Activated T-cell treated with anti-CD3 and anti-CD28 coated beads for 4 hours (primary cell): ENCODE results near the gene CAMK1.

Source experiments
- DNase-seq: peaks from one replicate; pipeline ENCODE4 v3.0.0-alpha.2; 2020

CAMK1 gene

DNA sequence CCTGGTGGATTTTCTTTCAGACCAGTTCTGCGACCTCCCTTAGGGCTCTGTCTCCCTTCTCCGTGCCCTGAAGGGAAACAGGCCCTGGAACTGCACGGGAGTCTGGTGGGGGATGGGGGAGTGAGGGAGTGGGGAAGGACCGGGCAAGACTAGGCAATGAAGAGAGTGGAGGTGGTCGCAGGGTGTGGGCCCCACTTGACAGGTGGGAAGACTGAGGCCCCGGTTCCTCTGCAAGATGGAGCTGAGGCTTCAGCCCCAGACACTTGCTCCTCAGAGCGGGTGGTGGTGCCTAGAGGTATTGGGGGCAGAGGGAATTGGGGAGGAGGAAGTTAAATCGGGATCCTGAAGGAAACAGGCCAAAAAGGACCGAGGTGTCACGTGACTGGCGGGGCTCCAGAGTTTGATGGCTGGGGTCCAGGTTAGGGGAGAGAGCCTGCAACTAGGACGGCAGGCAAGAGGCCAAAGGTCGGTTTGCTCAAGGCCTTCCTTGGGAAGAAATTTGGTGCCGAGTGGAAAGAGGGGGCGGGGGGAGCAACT lies 597 bp upstream of the CAMK1 start:
- no peak for DNase-seq

DNA sequence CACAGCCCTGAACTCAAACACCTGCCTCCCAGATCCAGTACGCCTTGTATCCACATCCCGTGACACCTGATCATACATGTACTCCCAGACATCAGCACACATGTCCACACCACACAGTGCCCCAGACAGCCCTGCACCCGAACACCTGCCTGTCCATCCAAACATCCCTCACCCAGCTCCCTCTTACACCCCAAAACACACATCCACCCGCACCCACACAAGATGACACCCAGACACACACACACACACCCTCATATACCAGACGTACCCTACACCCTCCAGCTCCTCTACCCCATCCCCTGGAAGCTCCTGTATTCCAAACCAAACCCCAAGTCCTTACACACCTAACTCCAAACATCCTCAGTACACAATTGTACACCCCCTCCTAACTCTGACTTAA lies 735 bp downstream of the CAMK1 start:
- no peak for DNase-seq

DNA sequence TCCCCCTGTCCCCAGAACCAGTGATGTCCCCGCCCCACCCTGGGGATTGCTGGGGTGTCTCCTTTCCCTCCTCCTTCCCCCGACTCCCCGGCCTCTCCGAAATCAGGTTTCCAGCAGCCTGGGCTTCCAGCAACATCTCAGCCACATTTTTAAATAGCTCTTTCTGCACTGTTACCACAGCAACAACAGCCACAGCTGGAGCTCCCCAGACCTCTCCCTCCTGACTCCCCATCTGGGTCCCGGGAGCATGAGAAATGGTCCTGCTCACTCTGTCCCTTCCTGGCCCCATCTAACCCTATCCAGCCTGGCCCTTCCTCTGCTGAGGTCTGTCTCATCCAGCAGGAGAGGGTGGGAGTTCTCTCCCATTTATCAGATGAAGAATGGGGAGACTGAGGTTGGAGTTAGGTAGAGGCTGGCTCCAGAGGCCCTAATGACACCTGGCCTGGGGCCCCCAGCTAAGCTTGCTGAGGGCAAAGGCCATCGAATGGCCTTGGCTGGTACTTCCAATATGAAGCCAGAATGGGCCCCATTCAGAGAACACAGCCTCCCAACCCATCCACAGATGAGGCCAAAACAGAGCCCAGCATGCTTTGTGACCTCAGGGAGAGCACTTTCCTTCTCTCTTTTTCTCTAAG lies 1.5 kb downstream of the CAMK1 start:
- DNase-seq: no peak

DNA sequence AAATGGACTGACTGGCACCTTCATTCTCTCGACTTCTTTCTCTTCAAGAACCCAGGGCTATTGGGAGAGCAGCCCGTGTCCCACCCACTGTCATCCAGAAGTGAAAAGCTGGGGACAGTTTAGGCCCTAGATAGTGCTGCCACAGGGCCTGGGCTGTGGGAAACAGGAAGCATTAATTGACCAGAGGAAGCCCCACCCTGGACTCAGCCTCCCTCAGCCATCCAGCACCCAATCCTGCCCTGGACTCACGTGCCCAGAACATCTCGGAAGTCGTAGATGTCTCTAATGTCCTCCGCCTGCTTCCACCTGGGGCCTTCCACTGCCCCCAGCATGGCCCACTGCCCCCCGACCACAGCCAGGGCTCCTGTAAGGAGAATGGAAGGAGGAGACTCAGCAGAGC lies 2.3 kb downstream of the CAMK1 start:
- no peak for DNase-seq

DNA sequence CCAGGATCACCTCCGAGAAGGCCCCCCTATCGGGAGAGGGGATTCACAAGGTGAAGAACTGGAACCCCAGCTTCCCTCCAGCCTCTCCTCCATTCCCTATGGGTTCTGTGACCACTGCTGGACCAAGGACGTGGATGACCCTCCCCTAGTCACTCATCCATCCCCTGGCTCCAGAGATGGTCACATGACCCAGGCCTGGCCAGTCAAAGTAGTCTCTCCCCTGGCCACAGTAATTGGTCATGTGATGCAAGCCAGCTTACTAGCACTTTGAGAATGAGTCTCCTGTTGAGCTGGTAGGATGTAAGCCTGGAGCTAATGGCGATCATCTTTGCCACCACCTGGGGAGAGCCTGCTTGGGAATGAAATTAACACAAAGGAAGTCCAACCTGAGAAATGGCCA lies 3.9 kb downstream of the CAMK1 start:
- no peak for DNase-seq

DNA sequence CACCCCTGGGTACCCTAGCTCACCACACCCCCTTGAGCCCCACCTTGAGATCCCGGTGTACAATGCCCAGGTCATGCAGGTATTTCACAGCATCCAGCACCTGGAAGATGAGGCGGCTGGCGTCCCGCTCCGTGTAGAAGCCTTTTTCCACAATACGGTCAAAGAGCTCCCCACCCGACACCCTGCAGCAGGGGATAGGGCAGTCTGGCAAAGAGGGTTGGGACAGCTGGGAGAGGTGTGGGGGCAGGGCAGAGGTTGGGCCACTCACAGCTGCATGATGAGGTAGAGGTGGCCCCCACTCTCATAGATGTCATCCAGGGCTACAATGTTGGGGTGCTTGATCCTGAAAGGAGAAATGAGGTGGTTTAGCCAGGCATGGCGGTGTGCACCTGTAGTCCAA lies 6.9 kb downstream of the CAMK1 start:
- no peak for DNase-seq

DNA sequence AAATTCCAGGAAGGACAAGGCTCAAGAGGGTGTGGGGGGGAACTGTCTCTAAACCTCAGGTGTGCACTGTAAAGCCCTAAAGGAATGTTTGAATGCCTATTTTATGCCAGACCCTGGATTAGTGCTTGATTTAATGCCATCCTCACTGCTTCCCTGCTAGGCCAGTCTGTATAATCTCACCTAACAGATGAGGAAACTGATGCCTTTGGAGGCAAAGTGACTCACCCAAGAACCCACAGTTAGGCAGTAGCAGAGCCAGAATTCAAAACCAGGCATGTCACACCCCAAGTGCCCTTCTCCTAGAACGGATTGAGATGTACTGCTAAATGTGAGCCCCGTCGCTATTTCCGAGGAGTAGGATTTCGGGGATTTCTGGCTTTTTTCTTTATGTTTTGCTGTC lies 7.8 kb downstream of the CAMK1 start:
- no peak for DNase-seq

DNA sequence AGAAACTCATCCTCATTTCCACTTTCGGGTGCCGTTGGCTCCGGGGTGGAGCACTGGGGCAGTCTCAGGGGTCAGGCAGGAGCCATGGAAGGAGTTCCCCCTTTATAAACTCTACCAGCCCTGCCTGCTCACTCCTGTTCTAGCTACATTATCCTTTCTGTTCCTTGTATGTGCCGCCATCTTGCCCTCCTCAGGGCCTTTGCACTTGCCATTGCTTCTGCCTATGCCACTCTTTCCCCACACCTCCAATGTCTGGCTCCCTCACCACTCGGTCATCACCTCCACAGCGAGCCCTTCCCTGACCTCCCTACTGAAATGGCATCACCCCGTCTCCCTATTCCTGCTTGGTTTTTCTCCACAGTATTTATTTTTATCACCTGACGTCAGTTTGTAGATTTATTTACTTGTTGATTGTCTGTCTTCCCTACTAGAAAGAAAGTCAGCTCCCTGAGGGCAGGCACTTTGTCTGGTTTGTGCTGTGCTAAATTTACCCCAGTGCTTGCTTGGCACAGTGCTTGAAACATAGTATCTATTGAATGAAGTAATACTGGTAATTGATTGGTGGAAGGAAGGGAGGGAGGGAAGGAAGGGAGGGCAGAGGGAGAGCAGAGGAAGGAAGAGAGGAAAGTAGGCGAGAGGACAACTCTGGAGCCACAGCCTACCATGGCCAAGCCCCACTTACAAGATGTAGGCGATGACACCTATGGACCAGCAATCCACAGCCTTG lies 8.8 kb downstream of the CAMK1 start:
- DNase-seq: no peak

DNA sequence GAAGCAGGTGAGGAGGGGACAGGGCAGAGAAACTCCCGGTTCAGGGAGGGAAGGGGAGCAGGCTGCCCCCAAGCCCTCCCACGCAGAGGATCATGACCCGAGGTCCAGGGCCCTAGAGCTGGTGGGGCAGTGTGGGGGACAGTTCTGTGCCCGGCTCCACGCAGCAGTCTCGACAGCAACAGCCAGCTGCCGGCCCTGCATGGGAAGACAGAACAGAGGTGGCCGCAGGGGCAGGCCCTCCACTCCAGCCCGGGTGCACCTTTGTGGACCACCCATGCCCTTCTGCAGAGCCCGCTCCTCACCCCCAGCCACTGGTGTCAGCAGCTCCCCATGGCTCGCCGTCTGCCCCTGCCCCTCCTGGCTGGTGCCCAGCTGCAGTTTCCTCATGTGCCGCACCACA lies 12.3 kb downstream of the CAMK1 start:
- DNase-seq: no peak

DNA sequence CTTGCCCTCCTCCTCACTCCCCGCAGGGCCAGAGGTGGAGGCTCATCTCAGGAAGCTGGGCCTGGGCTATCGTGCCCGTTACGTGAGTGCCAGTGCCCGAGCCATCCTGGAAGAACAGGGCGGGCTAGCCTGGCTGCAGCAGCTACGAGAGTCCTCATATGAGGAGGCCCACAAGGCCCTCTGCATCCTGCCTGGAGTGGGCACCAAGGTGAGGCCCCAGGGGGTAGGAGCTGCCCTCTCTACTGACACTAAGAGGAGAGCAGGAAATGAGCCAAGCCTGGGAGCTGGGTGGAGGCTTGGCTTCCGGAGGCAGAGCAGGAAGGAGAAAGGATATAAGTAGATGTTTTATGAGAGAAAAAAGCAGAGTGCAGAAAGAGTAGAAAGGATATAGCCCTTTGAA lies 15.1 kb downstream of the CAMK1 start:
- DNase-seq: no peak

DNA sequence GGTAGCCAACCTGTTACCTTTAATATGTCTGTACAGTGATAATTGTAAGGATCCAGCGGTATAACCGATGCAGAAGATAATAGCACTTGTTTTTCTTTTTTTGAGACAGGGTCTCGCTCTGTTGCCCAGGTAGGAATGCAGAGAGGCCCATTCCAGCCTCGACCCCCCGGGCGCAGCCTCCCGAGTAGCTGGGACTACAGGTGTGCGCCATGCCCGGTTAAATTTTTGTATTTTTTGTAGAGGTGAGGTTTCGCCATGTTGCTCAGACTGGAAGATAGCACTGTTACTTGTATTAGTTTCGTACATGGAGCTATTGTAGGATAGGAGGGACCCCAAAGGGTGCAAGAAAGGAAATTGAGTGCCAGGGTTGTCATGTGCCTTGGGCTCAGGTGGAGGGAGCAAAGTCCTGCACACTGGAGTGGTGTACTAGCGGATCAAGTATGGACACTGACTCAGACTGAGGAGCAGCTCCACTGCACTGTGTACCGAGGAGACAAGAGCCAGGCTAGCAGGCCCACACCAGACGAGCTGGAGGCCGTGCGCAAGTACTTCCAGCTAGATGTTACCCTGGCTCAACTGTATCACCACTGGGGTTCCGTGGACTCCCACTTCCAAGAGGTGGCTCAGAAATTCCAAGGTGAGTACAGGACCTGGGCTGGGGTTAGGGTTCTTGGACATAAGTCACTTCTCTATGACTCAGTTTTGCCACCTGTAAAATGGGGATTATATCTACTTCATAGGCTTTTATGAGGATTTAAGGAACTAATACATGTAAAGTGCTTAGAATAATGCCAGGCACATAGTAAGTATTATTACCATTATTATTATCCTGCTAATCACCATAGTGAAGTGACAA lies 19.0 kb downstream of the CAMK1 start:
- no peak for DNase-seq

DNA sequence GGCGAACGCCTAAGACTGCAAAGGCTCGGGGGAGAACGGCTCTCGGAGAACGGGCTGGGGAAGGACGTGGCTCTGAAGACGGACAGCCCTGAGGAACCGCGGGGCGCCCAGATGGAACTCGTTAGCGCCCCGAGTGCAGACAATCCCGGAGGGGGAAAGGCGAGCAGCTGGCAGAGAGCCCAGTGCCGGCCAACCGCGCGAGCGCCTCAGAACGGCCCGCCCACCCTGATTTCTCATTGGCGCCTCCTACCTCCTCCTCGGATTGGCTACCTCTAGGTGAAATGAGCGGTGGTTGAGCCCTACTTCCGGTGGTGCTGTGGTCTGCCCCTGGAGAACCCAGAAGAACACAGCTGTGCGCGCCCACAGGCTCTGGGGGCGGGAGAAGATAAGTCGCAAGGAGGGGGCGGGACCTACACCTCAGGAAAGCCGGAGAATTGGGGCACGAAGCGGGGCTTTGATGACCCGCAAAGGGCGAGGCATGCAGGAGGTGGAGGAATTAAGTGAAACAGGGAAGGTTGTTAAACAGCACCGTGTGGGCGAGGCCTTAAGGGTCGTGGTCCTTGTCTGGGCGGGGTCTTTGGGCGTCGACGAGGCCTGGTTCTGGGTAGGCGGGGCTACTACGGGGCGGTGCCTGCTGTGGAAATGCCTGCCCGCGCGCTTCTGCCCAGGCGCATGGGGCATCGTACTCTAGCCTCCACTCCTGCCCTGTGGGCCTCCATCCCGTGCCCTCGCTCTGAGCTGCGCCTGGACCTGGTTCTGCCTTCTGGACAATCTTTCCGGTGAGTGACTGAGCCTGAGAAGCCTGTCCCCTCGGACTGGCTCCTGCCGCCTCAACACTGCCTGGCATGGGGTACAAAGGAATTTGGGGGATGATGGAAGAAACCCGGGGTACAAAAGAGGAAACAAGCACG lies 19.8 kb downstream of the CAMK1 start, which contains the start of gene OGG1:
Gene OGG1, plus strand, starts transcription at position 308 of the 911 bp plus-strand sequence. Its CDS starts 335 bp downstream, at position 643.
- peak; percentile 91 for DNase-seq

DNA sequence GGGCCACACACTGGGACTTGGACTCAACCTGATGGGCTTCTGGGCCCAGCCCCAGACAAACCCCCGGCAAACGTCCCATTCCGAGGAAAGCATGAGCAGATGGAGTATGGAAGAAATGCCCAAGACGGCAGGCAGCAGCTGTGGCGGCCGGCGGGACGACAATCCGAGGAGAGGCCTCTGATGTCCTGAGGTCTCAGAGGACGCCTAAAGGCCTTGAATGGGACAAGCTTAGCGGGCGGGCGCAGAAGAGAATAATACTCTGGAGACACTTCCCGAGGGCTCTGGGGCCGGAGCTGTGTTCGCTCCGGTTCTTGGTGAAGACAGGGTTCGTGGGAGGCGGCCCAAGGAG lies 20.5 kb downstream of the CAMK1 start:
- no peak for DNase-seq

DNA sequence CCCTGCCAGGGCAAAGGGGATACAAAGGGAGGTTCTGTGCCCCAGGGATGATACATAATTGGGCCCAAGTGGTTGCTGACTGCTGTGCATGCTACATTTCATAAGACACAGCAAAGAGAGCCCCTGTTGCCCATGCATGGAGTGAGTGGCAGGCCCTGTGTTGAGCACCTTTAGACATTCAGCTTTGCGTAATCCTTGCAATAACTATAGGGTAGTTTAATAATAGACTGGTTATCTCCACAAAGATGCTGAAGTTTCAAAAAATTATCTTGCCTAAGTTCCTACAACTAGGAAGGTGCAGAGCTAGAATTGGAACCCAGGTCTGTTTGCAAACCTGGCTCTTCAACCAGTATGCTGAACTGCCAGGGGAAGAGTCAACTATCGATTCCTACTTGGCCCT lies 21.7 kb downstream of the CAMK1 start:
- no peak for DNase-seq

DNA sequence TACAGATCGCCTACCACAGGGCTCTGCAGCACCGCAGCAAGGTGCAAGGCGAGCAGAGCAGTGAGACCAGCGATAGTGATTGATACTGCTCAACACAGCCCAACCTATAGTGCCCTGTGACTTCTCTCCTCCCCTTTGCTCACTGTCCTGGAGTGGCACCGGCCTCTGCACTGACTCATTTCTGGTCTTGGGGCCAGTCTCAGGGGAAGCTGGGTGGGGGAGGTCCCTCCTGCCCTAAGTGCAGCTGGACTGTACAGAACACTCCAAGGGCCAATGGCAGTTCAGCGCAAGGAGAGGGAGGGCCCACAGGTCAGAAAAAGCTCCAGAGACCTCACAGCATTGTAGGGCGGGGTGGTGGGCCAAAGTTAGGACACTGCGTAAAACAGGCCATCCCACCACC lies 22.5 kb downstream of the CAMK1 start:
- no peak for DNase-seq

DNA sequence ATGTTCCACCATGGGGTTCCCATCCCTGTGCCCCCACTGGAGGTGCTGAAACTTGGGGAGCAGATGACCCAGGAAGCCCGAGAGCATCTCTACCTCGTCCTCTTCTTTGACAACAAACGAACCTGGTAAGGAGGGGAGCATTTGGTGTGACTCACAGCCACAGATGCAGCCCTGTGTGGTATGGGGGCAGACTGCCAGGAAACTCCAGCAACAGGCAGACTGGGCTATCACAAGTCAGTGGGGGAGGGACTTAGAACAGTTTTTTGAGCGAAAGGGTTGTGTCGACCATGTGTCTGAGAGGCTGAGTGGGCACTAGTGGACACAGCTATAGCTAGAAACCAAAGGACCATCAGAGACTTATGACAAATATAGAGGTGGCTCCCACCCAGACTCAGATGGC lies 23.4 kb downstream of the CAMK1 start:
- DNase-seq: no peak

DNA sequence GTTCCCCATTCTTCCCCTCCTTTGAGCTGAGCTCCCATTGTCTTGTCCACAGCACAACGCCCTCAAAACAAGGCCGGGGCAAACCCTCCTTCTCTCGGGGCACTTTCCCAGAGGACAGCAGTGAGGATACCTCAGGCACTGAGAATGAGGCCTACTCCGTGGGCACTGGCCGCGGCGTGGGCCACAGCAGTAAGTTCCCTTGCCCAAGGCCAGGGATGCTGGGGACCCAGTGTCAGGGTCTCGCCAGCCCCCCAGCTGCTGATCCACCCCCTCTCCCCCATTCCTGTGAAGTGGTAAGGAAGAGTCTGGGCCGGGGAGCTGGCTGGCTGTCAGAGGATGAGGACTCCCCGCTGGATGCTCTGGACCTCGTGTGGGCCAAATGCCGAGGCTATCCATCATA lies 24.2 kb downstream of the CAMK1 start:
- no peak for DNase-seq

DNA sequence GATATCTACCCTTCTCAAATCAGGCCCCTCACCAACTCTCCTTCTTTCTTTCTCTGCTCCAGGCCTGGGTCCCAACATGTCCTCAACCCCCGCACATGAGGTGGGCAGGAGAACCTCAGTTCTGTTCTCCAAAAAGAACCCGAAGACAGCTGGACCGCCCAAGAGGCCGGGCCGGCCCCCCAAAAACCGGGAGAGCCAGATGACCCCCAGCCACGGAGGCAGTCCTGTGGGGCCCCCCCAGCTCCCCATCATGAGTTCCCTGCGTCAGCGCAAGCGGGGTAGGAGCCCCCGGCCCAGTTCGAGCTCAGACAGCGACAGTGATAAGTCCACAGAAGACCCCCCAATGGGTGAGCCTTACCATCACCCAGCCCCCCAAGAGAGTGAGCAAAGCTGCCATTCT lies 25.6 kb downstream of the CAMK1 start:
- no peak for DNase-seq

DNA sequence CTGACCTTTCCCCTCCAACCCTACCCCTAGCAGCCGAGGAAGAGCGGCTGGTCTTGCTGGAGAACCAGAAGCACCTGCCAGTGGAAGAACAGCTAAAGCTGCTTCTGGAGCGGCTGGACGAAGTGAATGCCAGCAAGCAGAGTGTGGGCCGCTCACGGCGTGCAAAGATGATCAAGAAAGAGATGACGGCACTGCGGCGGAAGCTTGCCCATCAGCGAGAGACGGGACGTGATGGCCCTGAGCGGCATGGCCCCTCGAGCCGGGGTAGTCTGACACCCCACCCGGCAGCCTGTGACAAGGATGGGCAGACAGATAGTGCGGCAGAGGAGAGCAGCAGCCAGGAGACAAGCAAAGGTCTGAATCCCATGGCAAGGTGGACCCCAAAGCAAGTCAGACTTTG lies 26.2 kb downstream of the CAMK1 start:
- no peak for DNase-seq

DNA sequence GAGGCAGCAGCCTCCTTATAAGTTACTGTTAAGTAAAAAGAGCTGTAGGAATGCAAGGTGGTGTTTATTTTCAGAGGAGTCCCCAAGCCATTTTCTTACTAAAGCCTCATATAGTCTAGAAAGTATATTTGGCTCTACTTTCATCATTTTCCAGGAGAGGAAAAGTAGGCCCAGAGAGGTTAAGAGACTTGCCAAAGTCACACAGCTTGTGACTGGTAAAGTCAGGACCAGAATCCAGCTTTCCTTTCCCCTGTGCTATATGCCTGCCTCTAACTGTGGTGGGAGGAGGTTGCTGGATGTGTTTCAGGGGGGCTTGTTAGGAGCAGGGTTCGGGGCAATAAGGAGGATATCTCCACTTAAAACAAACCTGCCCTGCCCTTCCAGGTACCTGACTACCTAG lies 27.2 kb downstream of the CAMK1 start:
- no peak for DNase-seq

DNA sequence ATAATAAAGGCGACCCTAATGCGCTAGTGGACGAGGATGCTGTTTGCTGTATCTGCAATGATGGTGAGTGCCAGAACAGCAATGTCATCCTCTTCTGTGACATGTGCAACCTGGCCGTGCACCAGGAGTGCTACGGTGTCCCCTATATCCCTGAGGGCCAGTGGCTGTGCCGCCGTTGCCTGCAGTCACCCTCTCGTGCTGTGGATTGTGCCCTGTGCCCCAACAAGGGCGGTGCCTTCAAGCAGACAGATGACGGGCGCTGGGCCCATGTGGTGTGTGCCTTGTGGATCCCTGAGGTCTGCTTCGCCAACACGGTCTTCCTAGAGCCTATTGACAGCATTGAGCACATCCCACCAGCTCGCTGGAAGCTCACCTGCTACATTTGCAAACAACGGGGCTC lies 30.6 kb downstream of the CAMK1 start:
- DNase-seq: no peak

DNA sequence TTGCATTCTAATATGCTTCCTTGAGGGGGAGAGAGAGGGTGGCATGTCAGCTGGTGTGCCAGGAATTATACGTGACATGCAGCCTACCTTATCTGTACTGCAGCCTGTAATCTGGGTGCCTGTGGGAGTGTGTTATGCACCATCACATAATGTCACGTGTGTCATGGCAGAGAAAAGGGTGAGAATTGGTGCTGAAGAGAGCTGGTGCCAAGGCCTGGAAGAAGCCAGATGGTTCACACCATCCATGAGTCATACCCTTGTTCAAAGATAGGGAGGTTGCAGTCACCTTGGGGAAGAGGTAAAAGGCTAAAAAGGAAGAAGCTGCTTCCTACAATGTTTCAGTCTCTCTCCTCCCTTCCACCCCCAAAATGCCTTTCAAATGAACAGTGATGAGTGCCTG lies 32.9 kb downstream of the CAMK1 start:
- no peak for DNase-seq

DNA sequence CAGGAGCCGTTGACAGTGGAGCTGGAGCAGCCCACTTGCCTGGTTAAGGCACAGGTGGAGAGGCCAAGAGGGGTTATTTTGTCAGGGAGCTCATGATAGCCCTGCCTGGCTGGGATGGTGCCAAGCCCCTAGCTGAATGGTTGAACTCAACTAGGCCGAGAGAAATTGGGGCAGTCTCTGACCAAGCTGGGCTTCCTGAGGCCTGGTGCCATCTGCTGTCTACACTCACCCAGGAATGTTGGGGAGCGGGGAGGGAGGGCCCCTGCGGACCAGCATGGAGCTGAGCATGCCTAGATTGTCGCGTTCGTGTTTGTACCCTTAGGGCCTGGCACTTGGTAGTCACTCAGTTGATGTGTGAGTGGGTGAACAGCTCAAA lies 37.0 kb downstream of the CAMK1 start:
- no peak for DNase-seq
